IPS-15b (cell line): ENCODE results near the gene CPA4.

Experiments
- H3K27me3 ChIP-seq: one replicate; pipeline ENCODE4 v1.6.1; 2013; ENCODE audit warnings: low read length; ENCODE audit not compliant: control insufficient read depth, insufficient read depth
- H3K36me3 ChIP-seq: one replicate; pipeline ENCODE4 v1.6.1; 2013; ENCODE audit warnings: low read length; ENCODE audit not compliant: control insufficient read depth, insufficient read depth
- H3K4me1 ChIP-seq: one replicate; pipeline ENCODE4 v1.6.1; 2013; ENCODE audit warnings: mild to moderate bottlenecking, low read length; ENCODE audit not compliant: control insufficient read depth, insufficient read depth
- H3K4me3 ChIP-seq: one replicate; pipeline ENCODE4 v1.5.1; 2013; ENCODE audit warnings: low read depth, low read length
- H3K9ac ChIP-seq: one replicate; pipeline ENCODE4 v1.6.1; 2013; ENCODE audit warnings: low read depth, mild to moderate bottlenecking, low read length
- H3K9me3 ChIP-seq: one replicate; pipeline ENCODE4 v1.6.1; 2013; ENCODE audit warnings: mild to moderate bottlenecking, low read length; ENCODE audit not compliant: control insufficient read depth, insufficient read depth

Gene CPA4

DNA sequence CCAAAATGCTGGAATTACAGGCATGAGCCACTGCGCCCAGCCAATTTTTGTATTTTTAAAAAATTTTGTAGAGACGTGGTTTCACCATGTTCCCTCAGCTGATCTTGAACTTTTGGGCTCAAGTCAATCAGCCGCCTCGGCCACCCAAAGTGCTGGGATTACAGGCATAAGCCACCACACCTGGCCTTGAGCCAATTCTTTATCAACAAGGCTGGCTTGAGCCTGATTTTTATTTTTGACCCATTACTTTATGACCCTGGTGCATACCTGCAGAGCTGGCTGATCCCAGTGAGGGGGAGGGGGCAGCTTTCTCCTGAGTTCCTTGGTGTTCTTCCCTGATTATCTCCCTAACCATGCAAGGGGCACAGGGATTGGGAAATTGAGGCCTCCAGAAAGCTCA lies 71.5 kb downstream of the CPA4 start:
- no peaks in the 10 kb centered on the region for H3K36me3 ChIP-seq
- H3K4me1 ChIP-seq = peaks cover 5% of the 10 kb centered on the region
- no peak overlapping the region for H3K4me3 ChIP-seq
- no peaks in the 10 kb centered on the region for H3K9me3 ChIP-seq
- H3K9ac ChIP-seq = no peak overlapping the region
- no peaks in the 10 kb centered on the region for H3K27me3 ChIP-seq

DNA sequence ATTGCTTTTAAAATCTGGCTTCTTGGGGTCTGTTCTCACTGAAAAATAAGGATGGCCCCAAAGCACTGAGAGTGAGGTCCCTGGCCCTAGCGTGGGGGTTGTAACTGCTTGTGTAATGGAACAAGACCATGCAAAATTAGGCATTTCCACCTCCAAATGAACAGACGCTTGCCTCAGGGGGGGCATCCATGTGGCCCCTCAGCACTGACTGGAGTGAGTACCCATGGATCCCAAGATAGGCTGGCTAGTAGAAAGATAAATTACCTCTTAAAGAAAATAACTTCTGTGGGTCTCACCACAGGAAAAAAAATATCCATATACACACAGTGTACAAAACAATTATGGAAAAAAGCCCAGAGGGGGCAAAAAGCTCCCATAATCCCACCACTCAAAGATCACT lies 72.1 kb downstream of the CPA4 start:
- Histone ChIP-seq H3K9me3 (no peaks in the 10 kb centered on the region), H3K4me1 (peaks cover 5% of the 10 kb centered on the region), H3K27me3 (no peaks in the 10 kb centered on the region), H3K9ac (no peak overlapping the region), H3K4me3 (no peak overlapping the region), H3K36me3 (no peaks in the 10 kb centered on the region)

GRCh38 chr7:130365511-130366441 lies 72.8 kb downstream of the CPA4 start:
- no peaks in the 10 kb centered on the region for H3K27me3 ChIP-seq
- H3K4me1 ChIP-seq = peaks cover 5% of the 10 kb centered on the region
- H3K9ac ChIP-seq = no peak overlapping the region
- H3K4me3 ChIP-seq = no peak overlapping the region
- no peaks in the 10 kb centered on the region for H3K9me3 ChIP-seq
- H3K36me3 ChIP-seq = no peaks in the 10 kb centered on the region

DNA sequence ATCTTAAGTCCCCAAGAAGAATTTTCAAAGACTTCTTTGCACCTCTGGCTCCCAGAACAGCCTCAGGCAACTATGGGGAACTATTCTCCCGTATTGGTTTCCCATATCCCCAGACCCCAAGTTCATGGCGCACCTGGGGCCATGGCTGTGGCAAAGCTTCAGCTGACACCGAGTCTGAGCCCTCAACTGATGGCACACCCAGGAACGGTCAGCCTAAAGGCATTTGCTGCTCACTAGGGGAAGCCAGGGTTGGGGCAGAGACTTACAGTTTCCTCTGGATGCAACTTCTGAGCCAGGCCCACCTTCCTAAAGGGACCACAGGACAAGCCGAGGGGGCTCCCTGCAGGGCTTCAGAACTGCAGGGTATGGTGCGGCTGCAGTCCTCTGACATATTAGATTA lies 73.6 kb downstream of the CPA4 start:
- H3K4me3 ChIP-seq = no peak overlapping the region
- H3K4me1 ChIP-seq = peaks cover 5% of the 10 kb centered on the region
- H3K27me3 ChIP-seq = no peaks in the 10 kb centered on the region
- no peaks in the 10 kb centered on the region for H3K36me3 ChIP-seq
- no peaks in the 10 kb centered on the region for H3K9me3 ChIP-seq
- H3K9ac ChIP-seq = no peak overlapping the region

DNA sequence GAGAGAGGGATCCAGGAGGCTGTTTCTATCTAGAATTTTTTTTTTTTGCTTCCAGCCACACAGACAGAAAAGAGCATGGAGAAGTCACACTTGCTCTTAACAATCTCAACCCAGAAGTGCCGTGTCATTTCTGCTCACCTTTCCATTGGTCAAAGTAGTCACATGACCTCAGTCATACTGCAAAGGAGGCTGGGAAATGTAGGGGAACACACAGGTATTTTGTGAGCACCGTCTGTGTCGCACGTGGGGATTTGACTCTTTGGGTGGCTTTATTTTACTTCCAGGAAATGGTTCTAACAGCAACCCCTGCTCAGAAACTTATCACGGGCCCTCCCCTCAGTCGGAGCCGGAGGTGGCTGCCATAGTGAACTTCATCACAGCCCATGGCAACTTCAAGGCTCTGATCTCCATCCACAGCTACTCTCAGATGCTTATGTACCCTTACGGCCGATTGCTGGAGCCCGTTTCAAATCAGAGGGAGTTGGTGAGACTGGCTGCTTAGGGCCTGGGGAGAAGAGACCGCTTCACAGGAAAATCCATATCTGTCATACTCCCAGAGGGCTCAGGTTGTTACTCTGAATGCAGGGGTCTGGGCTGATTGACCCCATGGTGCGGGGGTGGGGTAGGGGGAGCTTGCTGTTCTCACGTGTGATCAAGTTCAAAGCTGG lies 74.3 kb downstream of the CPA4 start:
- Histone ChIP-seq H3K27me3 (no peaks in the 10 kb centered on the region), H3K9ac (no peak overlapping the region), H3K4me1 (peaks cover 5% of the 10 kb centered on the region), H3K4me3 (no peak overlapping the region), H3K36me3 (no peaks in the 10 kb centered on the region), H3K9me3 (no peaks in the 10 kb centered on the region)

- H3K27me3 ChIP-seq = no peaks in the 10 kb centered on the region
- no peaks in the 10 kb centered on the region for H3K9me3 ChIP-seq
- no peak overlapping the region for H3K9ac ChIP-seq
- H3K4me3 ChIP-seq = no peak overlapping the region
- H3K36me3 ChIP-seq = no peaks in the 10 kb centered on the region
- H3K4me1 ChIP-seq = peaks cover 5% of the 10 kb centered on the region
Measured at GRCh38 chr7:130367836-130368746, 75.1 kb downstream of the CPA4 start.

GRCh38 chr7:130369110-130369711 lies 76.2 kb downstream of the CPA4 start:
- H3K4me3 ChIP-seq = no peak overlapping the region
- peaks cover 5% of the 10 kb centered on the region for H3K4me1 ChIP-seq
- no peaks in the 10 kb centered on the region for H3K27me3 ChIP-seq
- no peak overlapping the region for H3K9ac ChIP-seq
- no peaks in the 10 kb centered on the region for H3K9me3 ChIP-seq
- no peaks in the 10 kb centered on the region for H3K36me3 ChIP-seq

DNA sequence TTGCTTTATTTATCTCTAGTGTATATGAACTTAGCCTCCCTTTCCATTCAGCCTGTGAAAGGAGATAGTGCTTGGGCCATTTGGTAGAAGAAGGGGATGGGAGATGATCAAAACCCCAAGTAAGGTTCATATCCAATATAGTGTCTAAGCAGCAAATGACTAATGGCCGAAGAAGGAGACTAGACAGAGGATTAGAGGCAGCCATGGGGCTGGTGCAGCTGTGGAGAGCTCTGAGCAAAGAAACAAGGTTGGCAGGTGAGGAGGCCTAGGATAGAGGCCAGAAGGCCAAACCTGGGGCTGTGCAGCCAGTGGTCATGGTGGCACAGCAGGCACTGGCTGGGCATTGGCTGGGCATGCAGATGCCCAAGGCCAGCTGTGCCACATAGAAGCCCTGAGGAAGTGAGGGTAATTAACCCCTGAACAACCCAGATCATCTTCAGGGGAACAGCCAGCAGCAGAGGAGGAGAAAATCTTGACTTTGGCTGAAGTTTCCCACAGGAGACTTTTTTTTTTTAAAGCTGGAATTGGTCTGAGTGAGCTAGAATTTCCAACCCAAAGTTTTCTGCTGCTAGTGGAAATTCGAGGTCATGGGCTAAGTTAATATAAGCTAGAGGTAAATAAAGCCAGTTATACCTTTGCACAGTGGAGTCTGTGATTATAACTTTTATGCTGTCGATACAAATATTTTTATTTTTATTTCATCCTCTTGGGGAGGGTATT lies 77.0 kb downstream of the CPA4 start:
- no peak overlapping the region for H3K9ac ChIP-seq
- H3K27me3 ChIP-seq = no peaks in the 10 kb centered on the region
- H3K9me3 ChIP-seq = no peaks in the 10 kb centered on the region
- H3K4me3 ChIP-seq = no peak overlapping the region
- no peaks in the 10 kb centered on the region for H3K36me3 ChIP-seq
- peaks cover 4% of the 10 kb centered on the region for H3K4me1 ChIP-seq

GRCh38 chr7:130371046-130371445 lies 78.1 kb downstream of the CPA4 start:
- no peaks in the 10 kb centered on the region for H3K4me1 ChIP-seq

DNA sequence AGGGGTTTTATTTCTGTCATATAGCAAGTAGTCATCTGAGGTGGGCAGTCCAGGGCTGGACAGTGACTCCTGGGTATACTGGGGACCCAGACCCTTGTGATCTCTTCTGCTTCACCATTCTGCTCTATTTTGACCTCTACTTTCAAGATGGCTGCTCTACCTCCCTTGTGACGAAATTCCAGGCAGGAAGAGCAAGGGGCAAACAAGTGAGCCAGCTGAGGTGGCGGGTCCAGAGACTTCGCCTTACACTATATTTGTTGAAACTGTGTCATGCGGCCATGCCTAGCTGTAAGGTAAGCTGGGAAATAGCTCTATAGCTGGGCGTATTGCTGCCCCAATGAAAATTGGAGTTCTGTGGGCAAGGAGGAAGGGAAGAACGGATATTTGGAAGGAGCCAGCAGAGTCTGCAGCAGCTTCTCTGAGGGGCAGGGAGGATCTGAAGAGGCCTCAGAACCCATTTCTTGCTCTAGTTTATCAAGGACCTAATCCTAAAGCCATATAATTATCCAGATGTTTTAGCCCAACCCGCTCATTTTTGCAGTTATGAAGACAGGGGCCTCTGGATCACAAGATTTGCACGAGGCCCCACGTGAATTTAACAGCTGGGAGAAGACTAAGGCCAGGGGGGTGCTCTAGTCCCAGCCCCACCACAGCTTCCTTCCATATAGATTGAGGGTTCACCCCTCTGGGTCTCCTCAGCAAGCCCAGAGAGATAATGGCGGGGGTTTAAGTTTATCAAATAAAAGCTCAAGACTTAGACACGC lies 79.6 kb downstream of the CPA4 start:
- Histone ChIP-seq H3K4me1 (no peaks in the 10 kb centered on the region), H3K4me3 (no peak overlapping the region), H3K36me3 (no peaks in the 10 kb centered on the region), H3K27me3 (no peaks in the 10 kb centered on the region), H3K9me3 (peaks cover 3% of the 10 kb centered on the region), H3K9ac (no peak overlapping the region)

More at GRCh38 chr7:130371046-130371445, 78.1 kb downstream of the CPA4 start:
- no peaks in the 10 kb centered on the region for H3K27me3 ChIP-seq
- H3K4me3 ChIP-seq = no peak overlapping the region
- H3K36me3 ChIP-seq = no peaks in the 10 kb centered on the region
- no peak overlapping the region for H3K9ac ChIP-seq
- H3K9me3 ChIP-seq = peaks cover 1% of the 10 kb centered on the region
